Fibroblast of the conjunctiva (primary cell): Measurements from ENCODE around the gene CIDEB.

Source experiments
- DNase-seq: peaks from one replicate; pipeline ENCODE4 v3.0.0-alpha.2; 2010; ENCODE audit warnings: low read depth

Gene CIDEB

GRCh38 chr14:24269910-24270536, 37.8 kb downstream of the CIDEB start:
- no peak for DNase-seq

GRCh38 chr14:24269368-24269767, 38.4 kb downstream of the CIDEB start:
- DNase-seq = no peak

GRCh38 chr14:24268225-24268624, 39.6 kb downstream of the CIDEB start:
- DNase-seq = no peak

- DNase-seq = no peak
Measured at GRCh38 chr14:24267516-24267915, 40.3 kb downstream of the CIDEB start.

- no peak for DNase-seq
Measured at GRCh38 chr14:24266344-24267244, 41.2 kb downstream of the CIDEB start.

GRCh38 chr14:24264298-24264697, 43.5 kb downstream of the CIDEB start:
- no peak for DNase-seq

- DNase-seq = no peak
Measured at GRCh38 chr14:24263848-24264247, 43.9 kb downstream of the CIDEB start.

- no peak for DNase-seq
Measured at GRCh38 chr14:24262821-24263733, 44.7 kb downstream of the CIDEB start, which contains the start of gene TGM1. Gene TGM1 (minus strand): TSS chr14:24263177. CDS start chr14:24262352, 825 bp downstream.

GRCh38 chr14:24261969-24262327, 45.8 kb downstream of the CIDEB start:
- no peak for DNase-seq

GRCh38 chr14:24261256-24261968, 46.4 kb downstream of the CIDEB start:
- no peak for DNase-seq

- DNase-seq = no peak
Measured at GRCh38 chr14:24260780-24261157, 47.0 kb downstream of the CIDEB start.

- DNase-seq = no peak
Measured at GRCh38 chr14:24260026-24260779, 47.6 kb downstream of the CIDEB start.

GRCh38 chr14:24259282-24260025, 48.3 kb downstream of the CIDEB start:
- DNase-seq = no peak

- DNase-seq = no peak
Measured at GRCh38 chr14:24258548-24259265, 49.1 kb downstream of the CIDEB start.

GRCh38 chr14:24258119-24258518, 49.7 kb downstream of the CIDEB start:
- DNase-seq = no peak

GRCh38 chr14:24256960-24257359, 50.8 kb downstream of the CIDEB start:
- DNase-seq = no peak

GRCh38 chr14:24255931-24256711, 51.7 kb downstream of the CIDEB start:
- DNase-seq = no peak

GRCh38 chr14:24255438-24255837, 52.3 kb downstream of the CIDEB start:
- no peak for DNase-seq
